WTC11 (cell line): ENCODE results near the gene FAM167B. TPM values are rescaled to one million over a fixed set of nuclear protein-coding genes. Genes with fewer than 3 reads are reported as not detected.

Experiments used
- ATAC-seq: fragments of 200-7000 bp; cut with Tn5 transposase; 2 replicates; pipeline ENCODE4 v1.10.0; 2021; ENCODE audit warnings: mild to moderate bottlenecking, moderate library complexity
- CTCF ChIA-PET: fragments of 300-600 bp; sonication (Branson Sonifier 250); formaldehyde crosslinking; loops from one replicate; lab custom pipeline; 2021; ENCODE audit warnings: antibody characterized with exemption; lab: Charles Lee
- POLR2A ChIA-PET: fragments of 350-600 bp; sonication (Branson Sonifier 250); formaldehyde crosslinking; loops from one replicate; lab custom pipeline; 2021; ENCODE audit warnings: antibody characterized with exemption; lab: Charles Lee
- DNase-seq: peaks from one replicate; pipeline ENCODE4 v3.0.0; 2021; ENCODE audit warnings: low spot score
- H3K27ac Mint-ChIP-seq: 2 replicates; pipeline ENCODE4 v1.8.0; 2021; ENCODE audit warnings: mixed read lengths
- H3K27me3 Mint-ChIP-seq: 2 replicates; pipeline ENCODE4 v1.8.0; 2021; ENCODE audit warnings: low read depth, mild to moderate bottlenecking, moderate library complexity, mixed read lengths
- H3K36me3 Mint-ChIP-seq: 2 replicates; pipeline ENCODE4 v1.8.0; 2021; ENCODE audit warnings: mixed read lengths
- H3K4me1 Mint-ChIP-seq: 2 replicates; pipeline ENCODE4 v1.8.0; 2022; ENCODE audit warnings: mixed read lengths
- H3K4me3 Mint-ChIP-seq: 2 replicates; pipeline ENCODE4 v1.8.0; 2021; ENCODE audit warnings: mild to moderate bottlenecking, moderate library complexity, mixed read lengths
- H3K9me3 Mint-ChIP-seq: 2 replicates; pipeline ENCODE4 v1.8.0; 2021; ENCODE audit warnings: mixed read lengths
- ATF6 ChIP-seq: sonication (generic); formaldehyde crosslinking; IDR thresholded peaks from 2 replicates; pipeline ENCODE4 v1.8.1; 2023; ENCODE audit warnings: mild to moderate bottlenecking, missing genetic modification reagents
- CTCF ChIP-seq: fragments of 200-600 bp; IDR thresholded peaks from 2 replicates; pipeline ENCODE4 v1.8.0; 2022; ENCODE audit warnings: antibody characterized with exemption
- KAT7 ChIP-seq: sonication (generic); formaldehyde crosslinking; IDR thresholded peaks from 2 replicates; pipeline ENCODE4 v1.8.1; 2023; ENCODE audit warnings: missing genetic modification reagents, mild to moderate bottlenecking, borderline replicate concordance
- NFATC4 ChIP-seq: fragments of 250-450 bp; sonication (Bioruptor Pico); IDR thresholded peaks from 2 replicates; pipeline ENCODE4 v1.9.0; 2021; ENCODE audit warnings: mild to moderate bottlenecking
- NR1H2 ChIP-seq: sonication (generic); formaldehyde crosslinking; IDR thresholded peaks from 2 replicates; pipeline ENCODE4 v1.9.0; 2021; ENCODE audit warnings: mild to moderate bottlenecking, moderate library complexity, missing genetic modification reagents
- OVOL2 ChIP-seq: fragments of 250-450 bp; sonication (Bioruptor Pico); IDR thresholded peaks from 2 replicates; pipeline ENCODE4 v1.9.0; 2021; ENCODE audit warnings: mild to moderate bottlenecking, borderline replicate concordance
- TP53 ChIP-seq: sonication (generic); formaldehyde crosslinking; IDR thresholded peaks from 2 replicates; pipeline ENCODE4 v1.8.1; 2023; ENCODE audit warnings: mild to moderate bottlenecking, missing genetic modification reagents
- USF2 ChIP-seq: sonication (generic); formaldehyde crosslinking; IDR thresholded peaks from 2 replicates; pipeline ENCODE4 v1.8.1; 2023; ENCODE audit warnings: mild to moderate bottlenecking, missing genetic modification reagents, moderate library complexity
- ZNF317 ChIP-seq: sonication (generic); formaldehyde crosslinking; IDR thresholded peaks from 2 replicates; pipeline ENCODE4 v1.8.1; 2023; ENCODE audit warnings: low read depth, mild to moderate bottlenecking, moderate library complexity, missing genetic modification reagents, borderline replicate concordance
- total RNA-seq: library from RNA; stranded (reverse); gene quantifications from 3 replicates; pipeline ENCODE4 v1.2.3, GENCODE V29; 2021
- TF ChIP-seq, protein P1 (sequence below): sonication (generic); formaldehyde crosslinking; IDR thresholded peaks from 2 replicates; pipeline ENCODE4 v1.8.1; 2023; ENCODE audit warnings: mild to moderate bottlenecking, missing genetic modification reagents

Gene FAM167B
- total RNA-seq, 1 experiment from 2014 or later, result 5.4 TPM

GRCh38 chr1:32215629-32216480, 31.2 kb upstream of the FAM167B start:
- ChIA-PET POLR2A (interaction anchor here (0.6 to 1.3 kb wide), 8 partner anchors 10 to 179 kb away, joined by 3 to 8 read pairs (median 6); partner anchors contain the start of genes BSDC1, CCDC28B, IQCC and MARCKSL1), CTCF (interaction anchor here (0.5 to 2.8 kb wide), 41 partner anchors 10 to 455 kb away, joined by 3 to 69 read pairs (median 5); partner anchors contain the start of genes BSDC1, CCDC28B, FAM167B and FAM229A)

DNA sequence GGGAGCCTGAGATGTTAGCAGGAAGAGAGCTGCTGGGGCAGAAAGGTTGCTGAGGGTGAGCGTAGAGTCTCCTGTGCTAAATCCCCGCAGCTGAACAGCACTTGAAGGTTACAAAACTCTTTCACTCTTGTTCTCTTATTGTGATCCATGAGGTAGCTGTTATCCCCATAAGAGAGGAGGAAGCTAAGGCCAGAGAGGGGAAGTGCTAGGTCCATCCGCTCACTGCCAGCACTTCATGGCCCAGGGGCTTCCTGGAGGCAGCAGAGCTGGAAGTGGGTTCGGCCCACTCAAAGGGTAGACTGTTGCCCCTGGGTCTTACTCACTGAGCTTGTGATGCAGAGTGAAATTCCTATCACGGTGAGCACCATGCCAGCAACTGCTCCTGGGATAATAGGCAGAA, 30.5 kb upstream of the FAM167B start:
- no peak overlapping the region for H3K4me3 Mint-ChIP-seq
- CTCF ChIA-PET, result interaction anchor here (1.1 to 2.8 kb wide), 10 partner anchors 16 to 262 kb away, joined by 3 to 69 read pairs (median 16); partner anchors contain the start of genes CCDC28B, FAM167B, LCK and TMEM39B
- no peak for DNase-seq
- H3K27ac Mint-ChIP-seq, result no peak overlapping the region
- H3K4me1 Mint-ChIP-seq, result peaks cover 10% of the 10 kb centered on the region
- H3K36me3 Mint-ChIP-seq, result no peaks in the 10 kb centered on the region; the same call in 1 of the 2 replicates
- TF ChIP-seq NFATC4 (CRISPR knock-in tag) (no peak), ZNF317 (no peak), ATF6 (no peak), KAT7 (CRISPR knock-in tag) (no peak), TP53 (CRISPR knock-in tag) (no peak), USF2 (CRISPR knock-in tag) (no peak)
- TF ChIP-seq, protein P1, sequence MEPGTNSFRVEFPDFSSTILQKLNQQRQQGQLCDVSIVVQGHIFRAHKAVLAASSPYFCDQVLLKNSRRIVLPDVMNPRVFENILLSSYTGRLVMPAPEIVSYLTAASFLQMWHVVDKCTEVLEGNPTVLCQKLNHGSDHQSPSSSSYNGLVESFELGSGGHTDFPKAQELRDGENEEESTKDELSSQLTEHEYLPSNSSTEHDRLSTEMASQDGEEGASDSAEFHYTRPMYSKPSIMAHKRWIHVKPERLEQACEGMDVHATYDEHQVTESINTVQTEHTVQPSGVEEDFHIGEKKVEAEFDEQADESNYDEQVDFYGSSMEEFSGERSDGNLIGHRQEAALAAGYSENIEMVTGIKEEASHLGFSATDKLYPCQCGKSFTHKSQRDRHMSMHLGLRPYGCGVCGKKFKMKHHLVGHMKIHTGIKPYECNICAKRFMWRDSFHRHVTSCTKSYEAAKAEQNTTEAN (CRISPR knock-in tag), result no peak
- TF ChIP-seq, all 79 proteins: peak for 0
- POLR2A ChIA-PET, result interaction anchor here (0.6 to 1.1 kb wide), 2 partner anchors 119 to 121 kb away, joined by 4 to 8 read pairs; partner anchors contain the start of gene MARCKSL1
- no peak for ATAC-seq
- Mint-ChIP-seq H3K9me3 (no peaks in the 10 kb centered on the region), H3K27me3 (no peaks in the 10 kb centered on the region)

More at GRCh38 chr1:32215629-32216480, 31.2 kb upstream of the FAM167B start:
- H3K9me3 Mint-ChIP-seq, result no peaks in the 10 kb centered on the region
- H3K36me3 Mint-ChIP-seq, result no peaks in the 10 kb centered on the region; the same call in 1 of the 2 replicates
- no peak overlapping the region for H3K27ac Mint-ChIP-seq
- H3K4me1 Mint-ChIP-seq, result peaks cover 2% of the 10 kb centered on the region; the same call in 1 of the 2 replicates
- peaks cover 4% of the 10 kb centered on the region; the same call in 1 of the 2 replicates for H3K27me3 Mint-ChIP-seq
- TF ChIP-seq CTCF (peak; percentile 62; the same call in 1 of the 2 replicates), NR1H2 (CRISPR knock-in tag) (no peak)
- H3K4me3 Mint-ChIP-seq, result no peak overlapping the region
- ATAC-seq (peak; percentile 97), DNase-seq (peak; percentile 78)

DNA sequence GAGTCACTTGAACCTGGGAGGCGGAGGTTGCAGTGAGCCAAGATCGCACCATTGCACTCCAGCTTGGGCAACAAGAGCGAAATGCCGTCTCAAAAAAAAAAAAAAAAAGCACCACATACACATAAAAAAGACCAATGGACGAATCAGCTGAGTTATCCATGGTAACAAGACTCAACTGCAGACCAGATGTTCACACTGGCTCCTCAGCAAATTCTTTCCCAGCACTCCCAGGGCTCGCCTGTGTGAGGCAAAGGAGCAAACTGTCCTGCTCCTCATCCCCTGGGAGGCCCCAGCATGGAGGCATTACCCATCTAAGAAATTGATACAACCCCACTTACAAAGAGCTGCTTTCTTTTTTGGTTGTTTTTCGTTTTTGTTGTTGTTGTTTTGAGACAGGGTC, 28.0 kb upstream of the FAM167B start:
- ATAC-seq, result no peak
- Mint-ChIP-seq H3K36me3 (peaks cover 2% of the 10 kb centered on the region; the same call in 1 of the 2 replicates), H3K4me3 (no peak overlapping the region), H3K4me1 (peaks cover 13% of the 10 kb centered on the region), H3K27me3 (no peaks in the 10 kb centered on the region), H3K27ac (no peak overlapping the region), H3K9me3 (no peaks in the 10 kb centered on the region)
- TF ChIP-seq OVOL2 (CRISPR knock-in tag), result no peak
- ChIA-PET POLR2A (interaction anchor here (0.6 kb wide), 2 partner anchors 99 to 113 kb away, joined by 3 read pairs; no protein-coding TSS in a partner anchor), CTCF (interaction anchor here (0.6 to 1.2 kb wide), 2 partner anchors 21 to 29 kb away, joined by 3 read pairs; no protein-coding TSS in a partner anchor)
- DNase-seq, result no peak
